Neural cell (in vitro differentiated cells): ENCODE measurements around the gene PIK3C2G. TPM values are rescaled to one million over a fixed set of nuclear protein-coding genes. Genes with fewer than 3 reads are reported as not detected.

ENCODE experiments used
- H2AFZ ChIP-seq: fragments of 200-600, 300-800 bp; sonication (generic), shearing (Covaris generic); 2 replicates; pipeline ENCODE4 v1.6.0; 2014; ENCODE audit warnings: low read depth, mild to moderate bottlenecking, antibody characterized with exemption, low read length, moderate library complexity
- H3F3A ChIP-seq: fragments of 200-600 bp; shearing (Covaris generic); 2 replicates; pipeline ENCODE4 v1.6.1; 2016; ENCODE audit warnings: mild to moderate bottlenecking, moderate library complexity, mixed read lengths, antibody characterized with exemption, low read length; ENCODE audit not compliant: insufficient read depth, poor library complexity, severe bottlenecking
- H3K27ac ChIP-seq: fragments of 200-600, 300-800 bp; sonication (generic), shearing (Covaris generic); 2 replicates; pipeline ENCODE4 v1.5.1; 2014; ENCODE audit warnings: mild to moderate bottlenecking, low read length, moderate library complexity
- H3K27me3 ChIP-seq: fragments of 300-800, 200-600 bp; sonication (generic), shearing (Covaris generic); 2 replicates; pipeline ENCODE4 v1.6.0; 2014; ENCODE audit warnings: mild to moderate bottlenecking, low read depth, low read length, moderate library complexity; ENCODE audit not compliant: insufficient read depth
- H3K36me3 ChIP-seq: fragments of 300-800, 200-600 bp; sonication (generic), shearing (Covaris generic); 2 replicates; pipeline ENCODE4 v1.5.1; 2014; ENCODE audit warnings: mild to moderate bottlenecking, antibody characterized with exemption, low read length, moderate library complexity; ENCODE audit not compliant: insufficient read depth
- H3K4me2 ChIP-seq: fragments of 300-800, 200-600 bp; sonication (generic), shearing (Covaris generic); 2 replicates; pipeline ENCODE4 v1.6.0; 2014; ENCODE audit warnings: mild to moderate bottlenecking, low read length
- H3K4me3 ChIP-seq: fragments of 300-800, 200-600 bp; sonication (generic), shearing (Covaris generic); 2 replicates; pipeline ENCODE4 v1.5.1; 2014; ENCODE audit warnings: mild to moderate bottlenecking, low read length, moderate library complexity
- H3K79me2 ChIP-seq: fragments of 200-600 bp; shearing (Covaris generic); replicated peaks from 2 replicates; pipeline ENCODE4 v1.6.0; 2014; ENCODE audit warnings: mild to moderate bottlenecking, low read length, moderate library complexity; ENCODE audit not compliant: insufficient read depth
- H3K9ac ChIP-seq: fragments of 300-800, 200-600 bp; sonication (generic), shearing (Covaris generic); 2 replicates; pipeline ENCODE4 v1.6.1; 2016; ENCODE audit warnings: mild to moderate bottlenecking, low read length, mixed read lengths
- H3K9me2 ChIP-seq: fragments of 200-600 bp; shearing (Covaris generic); 2 replicates; pipeline ENCODE4 v1.6.1; 2016; ENCODE audit warnings: mild to moderate bottlenecking, low read length, mixed read lengths; ENCODE audit not compliant: insufficient read depth
- H3K9me3 ChIP-seq: fragments of 200-600, 300-800 bp; sonication (generic), shearing (Covaris generic); 2 replicates; pipeline ENCODE4 v1.6.1; 2016; ENCODE audit warnings: mild to moderate bottlenecking, mixed run types, low read length, moderate library complexity, mixed read lengths
- H4K20me1 ChIP-seq: fragments of 200-600 bp; shearing (Covaris generic); 2 replicates; pipeline ENCODE4 v1.6.1; 2016; ENCODE audit warnings: mild to moderate bottlenecking, mixed run types; ENCODE audit not compliant: insufficient read depth
- CTCF ChIP-seq: fragments of 450-650 bp; IDR thresholded peaks from 2 replicates; pipeline ENCODE4 v1.5.1; 2014; ENCODE audit warnings: antibody characterized with exemption, mild to moderate bottlenecking, moderate library complexity; ENCODE audit not compliant: poor library complexity, severe bottlenecking
- EP300 ChIP-seq: fragments of 450-650 bp; conservative IDR thresholded peaks from 2 replicates; pipeline ENCODE4 v1.6.1; 2014; ENCODE audit warnings: antibody characterized with exemption, mild to moderate bottlenecking, moderate library complexity; ENCODE audit not compliant: poor library complexity, severe bottlenecking
- EZH2 ChIP-seq: fragments of 200-600, 300-800 bp; shearing (Covaris generic), sonication (generic); IDR thresholded peaks from 2 replicates; pipeline ENCODE4 v1.6.1; 2014; ENCODE audit warnings: antibody characterized with exemption, low read length, borderline replicate concordance, mild to moderate bottlenecking; ENCODE audit not compliant: insufficient read depth, poor library complexity, severe bottlenecking
- MXI1 ChIP-seq: fragments of 450-650 bp; conservative IDR thresholded peaks from 2 replicates; pipeline ENCODE4 v1.6.1; 2014; ENCODE audit warnings: antibody characterized with exemption, mild to moderate bottlenecking; ENCODE audit not compliant: poor library complexity, severe bottlenecking
- POLR2AphosphoS5 ChIP-seq: IDR thresholded peaks from 2 replicates; pipeline ENCODE4 v1.6.1; 2012
- RAD21 ChIP-seq: fragments of 450-650 bp; conservative IDR thresholded peaks from 2 replicates; pipeline ENCODE4 v1.6.1; 2014; ENCODE audit warnings: antibody characterized with exemption, mild to moderate bottlenecking, moderate library complexity
- REST ChIP-seq: IDR thresholded peaks from 2 replicates; pipeline ENCODE4 v1.6.1; 2012; ENCODE audit warnings: borderline replicate concordance
- SMC3 ChIP-seq: fragments of 450-650 bp; conservative IDR thresholded peaks from 2 replicates; pipeline ENCODE4 v1.6.1; 2014; ENCODE audit warnings: antibody characterized with exemption, mild to moderate bottlenecking, moderate library complexity; ENCODE audit not compliant: poor library complexity
- TAF1 ChIP-seq: IDR thresholded peaks from 2 replicates; pipeline ENCODE4 v1.6.1; 2012; ENCODE audit warnings: low read depth
- polyA plus RNA-seq: library from polyadenylated mRNA; depleted of rRNA; stranded (reverse); fragments of >200 nt; gene quantifications from 2 replicates; pipeline ENCODE4 v1.2.3, GENCODE V29; 2014

The PIK3C2G gene
- polyA plus RNA-seq, 1 donor from 2014 or later, result not detected

GRCh38 chr12:18320976-18321375 lies 59.7 kb downstream of the PIK3C2G start:
- Histone ChIP-seq H3K79me2 (no peaks in the 10 kb centered on the region), H3K27ac (no peak overlapping the region), H3F3A (no peaks in the 10 kb centered on the region), H3K36me3 (no peaks in the 10 kb centered on the region), H4K20me1 (no peaks in the 10 kb centered on the region), H3K9ac (no peak overlapping the region), H2AFZ (no peak overlapping the region), H3K27me3 (no peaks in the 10 kb centered on the region), H3K4me2 (no peak overlapping the region), H3K9me3 (no peaks in the 10 kb centered on the region), H3K4me3 (no peak overlapping the region), H3K9me2 (no peaks in the 10 kb centered on the region)
- TF ChIP-seq RAD21, result no peak
- no peak for TF ChIP-seq POLR2AphosphoS5
- no peak for TF ChIP-seq TAF1
- TF ChIP-seq REST, result no peak
- no peak for TF ChIP-seq EZH2
- TF ChIP-seq EP300, result no peak
- no peak for TF ChIP-seq SMC3
- TF ChIP-seq MXI1, result no peak
- TF ChIP-seq CTCF, result no peak

- Histone ChIP-seq H3F3A (no peaks in the 10 kb centered on the region), H3K36me3 (no peaks in the 10 kb centered on the region), H3K27ac (no peak overlapping the region), H3K27me3 (no peaks in the 10 kb centered on the region), H3K4me2 (no peak overlapping the region), H3K9me3 (no peaks in the 10 kb centered on the region), H3K9me2 (no peaks in the 10 kb centered on the region), H3K9ac (no peak overlapping the region), H2AFZ (no peak overlapping the region), H3K4me3 (no peak overlapping the region), H4K20me1 (no peaks in the 10 kb centered on the region), H3K79me2 (no peaks in the 10 kb centered on the region)
- TF ChIP-seq EP300 (no peak), EZH2 (no peak), TAF1 (no peak), SMC3 (no peak), REST (no peak)
Observed at GRCh38 chr12:18323159-18323558, 61.8 kb downstream of the PIK3C2G start.
